HG02763 (cell line): ENCODE results near the gene NPIPA1.
"Not testable (repeated sequence)": the region's sequence is repeated elsewhere in the genome, so short reads cannot be mapped to it uniquely, and the experiment has no call there.

Experiments used
- ATAC-seq: cut with Tn5 transposase; IDR thresholded peaks from one replicate; pipeline ENCODE4 v1.9.1; 2021; ENCODE audit warnings: mild to moderate bottlenecking, moderate library complexity; ENCODE audit not compliant: unreplicated experiment

The NPIPA1 gene

GRCh38 chr16:14937143-14937542, at the start of gene NPIPA1:
Gene NPIPA1 (plus strand): TSS chr16:14937443. CDS start chr16:14937443, 0 bp downstream.
- ATAC-seq, result not testable (repeated sequence)

GRCh38 chr16:14892111-14892510, 45.1 kb upstream of the NPIPA1 start:
- not testable (repeated sequence) for ATAC-seq

- not testable (repeated sequence) for ATAC-seq
Measured at GRCh38 chr16:14895382-14895781, 41.9 kb upstream of the NPIPA1 start.

- not testable (repeated sequence) for ATAC-seq
Measured at GRCh38 chr16:14896023-14896422, 41.2 kb upstream of the NPIPA1 start.

- not testable (repeated sequence) for ATAC-seq
Measured at GRCh38 chr16:14897006-14897664, 40.1 kb upstream of the NPIPA1 start.

GRCh38 chr16:14898162-14898561, 39.1 kb upstream of the NPIPA1 start:
- ATAC-seq, result not testable (repeated sequence)

GRCh38 chr16:14903191-14903957, 33.9 kb upstream of the NPIPA1 start:
- ATAC-seq, result not testable (repeated sequence)

- ATAC-seq, result not testable (repeated sequence)
Measured at GRCh38 chr16:14909744-14910143, 27.5 kb upstream of the NPIPA1 start.

- peak; percentile 68 for ATAC-seq
Measured at GRCh38 chr16:14910833-14911629, 26.2 kb upstream of the NPIPA1 start.

- not testable (repeated sequence) for ATAC-seq
Measured at GRCh38 chr16:14911954-14912353, 25.3 kb upstream of the NPIPA1 start.

GRCh38 chr16:14912588-14912987, 24.7 kb upstream of the NPIPA1 start:
- not testable (repeated sequence) for ATAC-seq

- ATAC-seq, result not testable (repeated sequence)
Measured at GRCh38 chr16:14918504-14918903, 18.7 kb upstream of the NPIPA1 start.

- not testable (repeated sequence) for ATAC-seq
Measured at GRCh38 chr16:14919837-14920600, 17.2 kb upstream of the NPIPA1 start.

GRCh38 chr16:14922285-14922684, 15.0 kb upstream of the NPIPA1 start:
- ATAC-seq, result not testable (repeated sequence)

GRCh38 chr16:14922968-14923367, 14.3 kb upstream of the NPIPA1 start:
- not testable (repeated sequence) for ATAC-seq

GRCh38 chr16:14923394-14924088, 13.7 kb upstream of the NPIPA1 start:
- ATAC-seq, result not testable (repeated sequence)

- ATAC-seq, result not testable (repeated sequence)
Measured at GRCh38 chr16:14924359-14924758, 12.9 kb upstream of the NPIPA1 start.

GRCh38 chr16:14924982-14925381, 12.3 kb upstream of the NPIPA1 start:
- ATAC-seq, result not testable (repeated sequence)

GRCh38 chr16:14928064-14928714, 9.1 kb upstream of the NPIPA1 start:
- ATAC-seq, result not testable (repeated sequence)
